IPS-20b (cell line): ENCODE data around the gene HMX1.

Experiments
- H3K27ac ChIP-seq: one replicate; pipeline ENCODE4 v1.5.1; 2013; ENCODE audit warnings: low read length
- H3K27me3 ChIP-seq: 2 replicates; pipeline ENCODE4 v1.6.1; 2013; ENCODE audit warnings: mild to moderate bottlenecking, low read length, inconsistent platforms; ENCODE audit not compliant: insufficient read depth
- H3K36me3 ChIP-seq: 2 replicates; pipeline ENCODE4 v1.6.1; 2013; ENCODE audit warnings: low read depth, mild to moderate bottlenecking, inconsistent platforms, low read length, moderate library complexity; ENCODE audit not compliant: insufficient read depth
- H3K4me1 ChIP-seq: 2 replicates; pipeline ENCODE4 v1.6.1; 2013; ENCODE audit warnings: mild to moderate bottlenecking, control low read depth, inconsistent platforms, low read length, moderate library complexity; ENCODE audit not compliant: insufficient read depth
- H3K4me3 ChIP-seq: 2 replicates; pipeline ENCODE4 v1.5.1; 2013; ENCODE audit warnings: mild to moderate bottlenecking, low read length, inconsistent platforms
- H3K9ac ChIP-seq: 2 replicates; pipeline ENCODE4 v1.6.1; 2013; ENCODE audit warnings: low read depth, mild to moderate bottlenecking, inconsistent platforms, low read length, moderate library complexity
- H3K9me3 ChIP-seq: 2 replicates; pipeline ENCODE4 v1.6.1; 2013; ENCODE audit warnings: mild to moderate bottlenecking, low read depth, low read length, inconsistent platforms; ENCODE audit not compliant: insufficient read depth

The HMX1 gene

GRCh38 chr4:8848507-8849265, 23.0 kb downstream of the HMX1 start:
- H3K36me3 ChIP-seq, result no peaks in the 10 kb centered on the region
- no peaks in the 10 kb centered on the region for H3K9me3 ChIP-seq
- H3K4me3 ChIP-seq, result no peak overlapping the region
- H3K27me3 ChIP-seq, result peaks cover 47% of the 10 kb centered on the region
- H3K4me1 ChIP-seq, result no peaks in the 10 kb centered on the region
- no peak overlapping the region for H3K27ac ChIP-seq
- H3K9ac ChIP-seq, result no peak overlapping the region

DNA sequence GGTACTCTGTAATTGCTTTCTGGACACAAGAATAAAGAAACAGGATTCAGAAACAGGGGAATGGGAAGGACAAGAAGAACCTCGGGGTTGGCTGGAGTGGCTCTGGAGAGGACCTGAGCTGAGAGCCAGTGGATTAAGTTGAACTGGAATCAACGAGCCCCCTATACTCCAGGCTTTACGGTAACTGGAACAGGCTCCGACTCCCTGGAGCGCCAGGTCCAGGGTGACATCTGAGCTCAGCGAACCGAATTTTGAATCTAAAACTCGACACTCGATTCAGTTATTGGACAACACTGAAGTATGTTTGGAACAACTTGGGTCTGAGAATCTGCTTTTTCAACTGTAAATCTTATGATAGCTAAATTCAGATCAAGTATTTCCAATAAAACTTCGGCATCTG, 23.9 kb downstream of the HMX1 start:
- Histone ChIP-seq H3K27me3 (peaks cover 37% of the 10 kb centered on the region), H3K27ac (no peak overlapping the region), H3K9me3 (no peaks in the 10 kb centered on the region), H3K36me3 (no peaks in the 10 kb centered on the region), H3K9ac (no peak overlapping the region), H3K4me3 (peak overlapping the region; percentile 42; the same call in 1 of the 2 replicates), H3K4me1 (no peaks in the 10 kb centered on the region)

DNA sequence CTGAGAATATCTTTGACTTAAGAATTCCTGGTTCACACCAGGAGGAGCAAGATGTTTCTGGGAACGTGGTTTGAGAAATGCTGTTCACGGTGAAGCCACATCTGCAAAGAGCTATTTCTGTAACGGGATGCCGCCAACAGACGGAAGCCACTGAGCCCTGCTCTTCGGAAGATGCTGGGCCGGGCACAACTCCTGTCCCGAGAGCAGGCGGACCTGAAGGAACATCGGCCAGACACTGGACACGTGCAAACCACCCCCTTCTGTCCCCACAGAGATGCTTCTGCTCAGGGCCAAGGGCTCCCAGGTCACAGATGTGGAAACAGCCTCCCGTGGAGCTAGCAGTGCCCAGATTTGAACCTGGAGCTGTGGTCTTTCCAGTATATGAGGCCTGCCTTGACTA, 24.3 kb downstream of the HMX1 start:
- Histone ChIP-seq H3K9me3 (no peaks in the 10 kb centered on the region), H3K27ac (no peak overlapping the region), H3K36me3 (no peaks in the 10 kb centered on the region), H3K27me3 (peaks cover 33% of the 10 kb centered on the region), H3K4me3 (no peak overlapping the region), H3K4me1 (no peaks in the 10 kb centered on the region), H3K9ac (no peak overlapping the region)

DNA sequence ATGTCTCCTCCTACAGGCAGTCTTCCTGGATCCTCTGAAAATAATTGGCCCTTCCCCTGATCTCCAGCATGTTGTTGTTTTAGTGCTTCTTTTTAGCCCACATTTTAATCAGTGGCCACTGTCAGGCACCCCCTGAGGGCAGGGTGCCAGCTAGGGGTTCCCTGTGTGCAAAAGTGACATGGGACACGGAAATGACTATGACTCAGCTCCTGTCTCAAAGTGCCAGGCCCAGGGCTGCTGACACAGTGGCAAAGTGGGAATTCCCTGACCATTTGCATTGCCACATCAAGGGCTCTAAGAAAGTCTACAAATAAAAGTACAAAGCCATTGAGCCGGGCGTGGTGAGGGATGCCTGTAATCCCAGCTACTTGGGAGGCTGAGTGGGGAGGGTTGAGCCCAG, 24.8 kb downstream of the HMX1 start:
- Histone ChIP-seq H3K36me3 (no peaks in the 10 kb centered on the region), H3K27ac (no peak overlapping the region), H3K27me3 (peaks cover 30% of the 10 kb centered on the region)

DNA sequence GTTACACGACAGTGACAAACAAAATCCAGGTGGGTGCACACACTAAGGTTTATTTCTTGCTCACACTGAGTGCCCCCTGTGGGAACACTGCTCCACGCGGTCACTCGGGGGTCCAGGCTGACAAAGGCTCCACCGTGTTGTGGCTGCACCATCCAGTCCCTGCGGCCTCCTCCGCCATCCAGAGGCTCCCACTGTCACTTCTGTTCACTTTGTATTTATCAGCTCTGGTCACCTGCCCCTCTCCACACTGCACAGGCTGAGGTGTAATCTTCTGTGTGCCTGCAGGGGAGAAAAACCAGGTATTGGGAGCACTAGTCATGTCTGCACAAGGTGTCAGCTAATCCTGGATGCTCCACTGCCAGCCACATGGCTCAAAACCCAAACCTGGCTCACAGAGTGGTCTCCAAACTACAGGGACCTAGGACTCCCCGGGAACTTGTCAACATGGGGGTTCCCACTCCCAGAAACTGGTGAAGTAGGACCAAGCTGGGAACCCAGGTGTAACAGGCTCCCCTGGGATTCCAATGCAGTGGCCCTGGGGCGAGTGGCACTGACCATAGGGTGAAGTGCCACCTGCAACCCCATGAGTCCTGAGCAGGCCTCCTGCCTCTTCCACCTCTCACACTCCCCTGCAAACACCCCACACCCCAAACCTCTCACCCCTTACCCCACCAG, 25.5 kb downstream of the HMX1 start:
- H3K27ac ChIP-seq, result no peak overlapping the region
- peaks cover 30% of the 10 kb centered on the region for H3K27me3 ChIP-seq
- H3K4me3 ChIP-seq, result no peak overlapping the region
- no peaks in the 10 kb centered on the region for H3K9me3 ChIP-seq
- H3K4me1 ChIP-seq, result no peaks in the 10 kb centered on the region
- H3K9ac ChIP-seq, result no peak overlapping the region
- no peaks in the 10 kb centered on the region for H3K36me3 ChIP-seq

More for the DNA sequence above, 24.8 kb downstream of the HMX1 start:
- H3K4me3 ChIP-seq, result no peak overlapping the region
- H3K4me1 ChIP-seq, result no peaks in the 10 kb centered on the region
- H3K9ac ChIP-seq, result no peak overlapping the region
- no peaks in the 10 kb centered on the region for H3K9me3 ChIP-seq

- no peaks in the 10 kb centered on the region for H3K9me3 ChIP-seq
- no peaks in the 10 kb centered on the region for H3K4me1 ChIP-seq
- no peaks in the 10 kb centered on the region for H3K36me3 ChIP-seq
- H3K9ac ChIP-seq, result no peak overlapping the region
- no peak overlapping the region for H3K27ac ChIP-seq
- peaks cover 30% of the 10 kb centered on the region for H3K27me3 ChIP-seq
- H3K4me3 ChIP-seq, result no peak overlapping the region
These were observed 26.5 kb downstream of the HMX1 start for GRCh38 chr4:8844976-8845690.

GRCh38 chr4:8843597-8843996, 28.0 kb downstream of the HMX1 start:
- H3K27ac ChIP-seq, result no peak overlapping the region
- no peaks in the 10 kb centered on the region for H3K4me1 ChIP-seq
- H3K9me3 ChIP-seq, result no peaks in the 10 kb centered on the region
- H3K27me3 ChIP-seq, result peaks cover 21% of the 10 kb centered on the region
- no peak overlapping the region for H3K4me3 ChIP-seq
- H3K9ac ChIP-seq, result no peak overlapping the region
- no peaks in the 10 kb centered on the region for H3K36me3 ChIP-seq

- H3K36me3 ChIP-seq, result no peaks in the 10 kb centered on the region
- no peak overlapping the region for H3K4me3 ChIP-seq
- no peak overlapping the region for H3K27ac ChIP-seq
- peaks cover 11% of the 10 kb centered on the region for H3K27me3 ChIP-seq
- no peaks in the 10 kb centered on the region for H3K9me3 ChIP-seq
- H3K4me1 ChIP-seq, result peaks cover 5% of the 10 kb centered on the region; the same call in 1 of the 2 replicates
- H3K9ac ChIP-seq, result no peak overlapping the region
These were observed 29.0 kb downstream of the HMX1 start for GRCh38 chr4:8842614-8843013.

- peaks cover 7% of the 10 kb centered on the region; the same call in 1 of the 2 replicates for H3K4me1 ChIP-seq
- H3K27me3 ChIP-seq, result peaks cover 10% of the 10 kb centered on the region
- H3K9me3 ChIP-seq, result no peaks in the 10 kb centered on the region
- H3K4me3 ChIP-seq, result no peak overlapping the region
- no peak overlapping the region for H3K9ac ChIP-seq
- no peak overlapping the region for H3K27ac ChIP-seq
- H3K36me3 ChIP-seq, result no peaks in the 10 kb centered on the region
These were observed 29.9 kb downstream of the HMX1 start for GRCh38 chr4:8841678-8842268.

DNA sequence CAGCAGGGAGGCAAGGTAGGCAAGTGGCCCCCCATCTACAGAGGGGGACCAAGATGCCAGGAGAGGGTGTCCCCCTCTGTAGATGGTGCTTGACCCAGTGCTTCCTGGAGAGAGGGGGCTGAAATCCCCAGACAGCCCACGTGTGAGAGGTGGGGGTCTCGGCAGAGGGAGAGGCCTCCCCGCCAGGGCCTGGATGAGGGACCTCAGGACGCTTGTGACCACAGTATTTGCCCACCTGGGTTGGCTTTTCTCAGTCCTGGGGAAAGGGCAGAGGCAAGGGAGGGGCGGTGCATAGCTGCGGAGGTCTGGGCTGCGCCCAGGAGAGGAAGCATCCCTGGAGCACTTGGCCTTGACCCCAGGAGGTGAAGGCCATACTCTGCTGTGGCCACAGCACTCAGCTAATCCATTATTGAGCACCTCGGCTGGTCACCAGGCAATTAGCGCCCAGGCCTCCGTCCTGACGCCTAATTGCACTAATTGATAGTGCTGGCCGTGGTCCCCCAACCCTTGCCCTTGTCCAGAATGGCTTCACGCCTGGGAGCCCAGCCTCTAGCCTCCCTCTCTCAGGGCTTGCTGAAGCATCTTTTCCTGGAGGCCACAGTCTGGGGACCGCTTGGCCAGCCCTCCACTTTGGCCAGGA, 30.7 kb downstream of the HMX1 start:
- H3K4me3 ChIP-seq, result no peak overlapping the region
- H3K9ac ChIP-seq, result no peak overlapping the region
- H3K27me3 ChIP-seq, result peaks cover 10% of the 10 kb centered on the region
- peaks cover 7% of the 10 kb centered on the region; the same call in 1 of the 2 replicates for H3K4me1 ChIP-seq
- H3K36me3 ChIP-seq, result no peaks in the 10 kb centered on the region
- H3K9me3 ChIP-seq, result no peaks in the 10 kb centered on the region
- H3K27ac ChIP-seq, result no peak overlapping the region
